GM10266 (cell line): ENCODE data around the gene MGMT.

Source experiments
- DNase-seq: peaks from one replicate; pipeline ENCODE4 v3.0.0; 2012; ENCODE audit errors: extremely low spot score
- TF ChIP-seq, protein P1 (sequence below): IDR thresholded peaks from 2 replicates; pipeline ENCODE4 v1.5.1; 2012; ENCODE audit warnings: mild to moderate bottlenecking, low read depth; ENCODE audit not compliant: control insufficient read depth, insufficient read depth; ENCODE audit errors: missing control alignments

MGMT gene

GRCh38 chr10:129771576-129771975, 304.5 kb downstream of the MGMT start:
- DNase-seq, result no peak
- TF ChIP-seq, protein P1, sequence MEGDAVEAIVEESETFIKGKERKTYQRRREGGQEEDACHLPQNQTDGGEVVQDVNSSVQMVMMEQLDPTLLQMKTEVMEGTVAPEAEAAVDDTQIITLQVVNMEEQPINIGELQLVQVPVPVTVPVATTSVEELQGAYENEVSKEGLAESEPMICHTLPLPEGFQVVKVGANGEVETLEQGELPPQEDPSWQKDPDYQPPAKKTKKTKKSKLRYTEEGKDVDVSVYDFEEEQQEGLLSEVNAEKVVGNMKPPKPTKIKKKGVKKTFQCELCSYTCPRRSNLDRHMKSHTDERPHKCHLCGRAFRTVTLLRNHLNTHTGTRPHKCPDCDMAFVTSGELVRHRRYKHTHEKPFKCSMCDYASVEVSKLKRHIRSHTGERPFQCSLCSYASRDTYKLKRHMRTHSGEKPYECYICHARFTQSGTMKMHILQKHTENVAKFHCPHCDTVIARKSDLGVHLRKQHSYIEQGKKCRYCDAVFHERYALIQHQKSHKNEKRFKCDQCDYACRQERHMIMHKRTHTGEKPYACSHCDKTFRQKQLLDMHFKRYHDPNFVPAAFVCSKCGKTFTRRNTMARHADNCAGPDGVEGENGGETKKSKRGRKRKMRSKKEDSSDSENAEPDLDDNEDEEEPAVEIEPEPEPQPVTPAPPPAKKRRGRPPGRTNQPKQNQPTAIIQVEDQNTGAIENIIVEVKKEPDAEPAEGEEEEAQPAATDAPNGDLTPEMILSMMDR, result no peak

GRCh38 chr10:129771991-129772431, 305.0 kb downstream of the MGMT start:
- DNase-seq, result no peak
- TF ChIP-seq, protein P1, result no peak

DNA sequence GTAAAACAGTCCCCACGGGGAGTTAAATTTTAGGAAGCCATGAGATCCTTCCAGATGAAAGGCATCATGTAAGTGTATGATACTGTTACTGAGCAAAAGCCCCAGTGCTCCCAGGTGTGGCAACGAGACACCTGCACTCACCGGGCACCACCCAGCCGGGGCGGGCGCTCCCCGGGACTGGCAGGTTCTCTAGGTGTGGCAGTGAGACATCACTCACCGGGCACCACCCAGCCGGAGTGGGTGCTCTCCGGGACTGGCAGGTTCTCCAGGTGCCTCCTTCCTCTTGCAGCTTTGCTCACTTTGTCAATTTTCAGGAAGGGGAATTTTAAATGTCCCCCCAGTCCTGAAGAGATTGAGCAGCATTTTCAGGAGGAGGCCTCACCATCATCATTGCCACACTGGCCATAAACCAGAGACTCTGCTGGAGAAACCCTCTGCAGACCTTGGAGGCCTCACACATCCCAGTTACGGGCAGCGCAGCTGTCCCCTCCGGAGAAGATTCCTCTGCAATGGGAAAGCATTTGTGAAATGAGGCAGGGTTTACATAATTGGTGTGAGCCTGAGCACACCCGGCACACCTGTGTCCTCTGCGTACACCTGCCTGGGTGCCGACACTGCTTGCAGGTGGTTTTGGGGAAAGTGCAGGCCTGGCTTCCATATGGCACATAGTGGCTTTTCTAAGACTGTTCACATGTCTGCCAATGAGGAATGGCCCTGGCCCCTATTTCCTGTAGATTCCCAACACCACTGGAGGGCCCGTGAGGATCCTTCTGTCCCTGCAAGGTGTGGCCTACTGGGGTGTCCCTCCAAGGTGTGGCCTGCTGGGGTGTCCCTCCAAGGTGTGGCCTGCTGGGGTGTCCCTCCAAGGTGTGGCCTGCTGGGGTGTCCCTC, 305.7 kb downstream of the MGMT start:
- TF ChIP-seq, protein P1, result no peak
- DNase-seq, result no peak

GRCh38 chr10:129773359-129773990, 306.4 kb downstream of the MGMT start:
- TF ChIP-seq, protein P1, result no peak
- DNase-seq, result no peak

DNA sequence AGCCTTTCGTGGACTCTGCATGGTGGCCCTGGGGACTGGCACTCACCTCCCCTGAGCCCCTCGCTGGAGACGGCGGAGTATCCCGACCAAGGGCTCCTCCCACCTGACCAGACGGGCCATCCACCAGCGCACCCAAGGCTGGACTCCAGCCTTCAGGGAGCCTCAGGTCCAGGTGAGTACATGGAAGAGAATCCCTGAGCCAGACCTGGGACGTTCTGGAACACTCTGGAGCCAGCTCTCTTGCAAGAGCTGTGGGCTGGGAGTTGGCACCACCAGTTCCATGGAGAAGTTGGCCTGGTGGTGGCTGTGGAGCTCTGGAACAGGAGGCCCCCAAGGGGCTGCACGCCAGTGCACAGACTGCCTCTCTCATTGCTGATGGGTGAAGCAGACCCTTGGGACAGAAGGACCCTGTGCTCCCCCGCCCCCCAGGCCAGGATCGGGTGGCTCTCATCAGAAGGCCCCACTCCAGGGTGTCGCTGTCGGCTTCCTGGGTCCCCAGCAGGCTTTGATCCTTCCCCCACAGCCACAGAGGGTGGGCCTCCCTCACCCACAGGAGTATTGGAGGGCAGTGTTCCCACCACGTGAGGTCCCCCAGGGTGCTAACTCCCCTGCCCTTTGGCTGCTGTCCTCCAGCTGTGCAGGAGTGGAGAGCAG, 307.2 kb downstream of the MGMT start:
- no peak for DNase-seq
- TF ChIP-seq, protein P1, result no peak

DNA sequence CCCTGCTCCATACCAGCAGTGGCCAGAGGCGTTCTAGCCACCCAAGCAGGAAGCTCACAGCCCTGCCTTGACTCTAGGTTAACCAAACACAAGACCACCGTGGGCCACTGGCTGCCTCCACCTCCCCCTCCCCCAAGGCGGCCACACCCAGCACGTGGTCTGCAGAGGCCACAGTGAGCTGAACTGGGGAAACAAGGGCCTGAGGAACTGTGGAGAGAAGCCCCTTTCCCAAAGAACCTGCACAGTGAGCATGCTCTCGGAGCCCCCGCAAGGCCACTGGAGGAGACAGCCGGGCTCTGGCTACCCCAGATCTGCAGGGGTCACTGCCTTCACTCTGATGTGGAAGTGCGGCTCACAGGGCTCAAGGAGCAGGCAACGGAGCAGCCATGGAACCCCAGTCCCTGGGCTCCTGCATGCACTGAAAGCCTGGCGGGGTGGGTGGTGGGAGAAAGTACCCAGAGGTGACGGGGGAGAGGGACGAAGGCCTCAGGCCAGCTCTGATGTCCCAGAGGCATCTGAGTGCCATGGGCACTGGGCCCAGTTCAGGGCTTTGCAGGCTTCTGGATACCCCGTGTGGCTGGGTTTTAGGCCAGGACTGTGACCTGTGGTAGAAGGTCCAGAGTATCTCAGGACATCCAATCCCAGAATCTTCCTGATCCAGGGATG, 307.8 kb downstream of the MGMT start:
- TF ChIP-seq, protein P1, result no peak

More for the DNA sequence above, 307.8 kb downstream of the MGMT start:
- DNase-seq, result no peak
